ENCODE data around the gene RTP5.

Gene RTP5

DNA sequence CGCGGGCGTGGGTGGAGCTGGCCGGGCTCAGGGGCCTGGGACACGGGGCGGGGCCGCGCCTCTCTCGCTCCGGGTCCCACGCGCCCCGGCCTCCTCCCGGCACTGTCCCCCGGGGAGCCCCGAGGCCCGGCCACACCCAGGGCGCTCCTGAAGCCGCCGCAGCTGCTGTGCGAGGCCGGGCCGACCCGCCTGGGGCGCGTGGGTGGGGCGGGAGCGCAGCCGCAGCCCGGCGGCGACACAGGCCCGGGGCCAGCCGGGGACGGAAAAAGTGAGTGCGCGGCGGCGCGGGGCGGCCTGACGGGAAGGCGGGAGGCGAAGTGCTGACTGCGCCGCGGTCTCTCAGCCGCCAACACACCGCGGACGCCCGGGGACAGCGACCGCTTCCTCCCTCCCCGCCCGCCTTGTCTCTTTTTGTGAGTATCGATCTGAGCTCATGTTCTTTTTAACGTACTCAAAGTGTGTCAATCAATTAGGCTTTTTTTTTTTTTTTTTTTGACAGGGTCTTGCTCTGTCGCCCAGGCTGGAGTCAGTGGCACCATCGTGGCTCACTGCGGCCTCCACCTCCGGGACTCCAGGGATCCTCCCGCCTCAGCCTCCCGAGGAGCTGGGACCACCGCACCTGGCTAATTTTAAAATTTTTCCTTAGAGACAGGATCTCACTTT is 25.3 kb upstream of the RTP5 start:
- no peak for DNase-seq

DNA sequence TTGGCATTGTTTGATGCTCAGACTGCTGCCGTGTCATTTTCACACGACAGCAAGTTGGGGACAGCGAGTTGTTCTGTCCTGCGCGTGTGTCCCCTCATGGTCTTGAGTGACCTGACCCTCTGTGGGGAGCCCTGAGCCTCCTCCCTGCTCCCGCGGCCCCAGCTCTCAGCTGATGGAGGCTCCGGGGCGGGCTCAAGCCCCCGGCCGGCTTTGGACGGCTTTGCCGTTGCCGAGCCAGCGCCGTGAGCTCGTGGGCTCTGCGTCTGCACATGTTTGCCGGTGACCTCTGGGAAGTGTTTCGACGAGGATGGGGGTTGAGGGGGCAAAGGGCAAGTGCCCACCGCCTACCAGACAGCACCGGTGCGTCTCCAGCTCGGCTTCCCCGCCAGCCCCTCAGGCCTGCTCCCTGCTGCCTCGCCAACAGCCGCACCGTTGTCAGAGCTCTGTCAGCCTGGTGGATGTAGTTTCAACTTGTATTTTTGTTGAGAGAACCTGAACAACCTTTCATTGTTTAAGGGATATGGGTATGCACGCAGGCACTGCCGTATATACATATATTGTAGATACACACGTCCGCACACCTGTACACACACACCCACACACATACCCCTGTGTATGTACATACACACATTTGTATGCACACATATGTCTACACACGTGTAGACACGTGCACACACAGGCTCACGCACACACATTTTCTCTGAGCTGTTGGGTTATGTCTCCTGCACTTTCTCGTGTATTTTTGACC is 24.5 kb upstream of the RTP5 start:
- no peak for DNase-seq

DNA sequence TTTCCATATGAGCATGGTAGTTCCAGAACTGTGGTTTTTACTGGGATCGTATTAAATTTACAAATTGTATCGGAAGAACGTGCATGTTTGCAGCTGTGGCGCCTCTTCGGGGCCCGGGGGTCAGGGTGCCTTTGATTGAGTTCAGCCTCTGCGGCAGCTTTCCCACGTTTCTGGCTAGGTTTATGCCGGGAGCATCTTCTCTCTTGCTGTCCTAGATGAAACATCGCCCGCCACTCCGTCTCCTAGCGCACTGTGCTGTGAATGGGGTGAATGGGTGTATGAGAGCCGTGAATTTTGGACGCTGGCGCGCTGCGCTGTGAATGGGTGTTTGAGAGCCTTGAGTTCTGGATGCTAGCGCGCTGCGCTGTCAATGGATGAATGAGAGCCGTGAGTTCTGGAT is 23.1 kb upstream of the RTP5 start:
- DNase-seq = no peak

DNA sequence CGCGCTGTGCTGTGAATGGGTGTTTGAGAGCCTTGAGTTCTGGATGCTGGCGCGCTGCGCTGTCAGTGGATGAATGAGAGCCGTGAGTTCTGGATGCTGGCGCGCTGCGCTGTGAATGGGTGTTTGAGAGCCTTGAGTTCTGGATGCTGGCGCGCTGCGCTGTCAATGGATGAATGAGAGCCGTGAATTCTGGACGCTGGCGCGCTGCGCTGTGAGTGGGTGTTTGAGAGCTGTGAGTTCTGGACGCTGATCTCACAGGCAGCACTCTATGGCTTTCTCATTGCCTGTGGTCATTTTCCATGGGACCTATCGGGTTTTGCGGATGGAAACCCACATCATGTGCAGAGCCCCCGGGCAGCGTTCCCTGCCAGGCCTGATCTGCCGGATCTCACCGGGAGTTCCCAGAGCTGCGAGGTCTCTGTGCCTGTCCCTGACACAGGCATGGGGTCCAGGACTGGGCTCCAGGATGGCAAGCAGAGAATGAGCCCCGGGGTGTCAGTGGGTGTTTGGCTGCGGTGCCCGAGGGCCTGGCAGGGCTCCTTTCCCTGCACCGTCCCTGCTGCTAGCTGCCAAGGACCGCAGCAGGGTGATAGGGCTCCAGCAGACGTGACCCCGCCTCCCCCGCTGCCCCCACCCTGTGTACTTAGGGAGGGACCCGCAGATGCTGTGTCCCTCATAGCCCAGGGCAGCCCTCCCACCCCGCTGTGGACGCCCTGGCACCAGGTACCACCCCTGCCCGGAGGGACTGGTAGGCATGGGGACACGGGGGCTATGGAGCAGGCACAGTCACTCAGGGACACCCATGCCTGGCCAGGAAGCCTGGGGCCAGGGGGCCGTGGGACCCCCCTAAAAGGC is 20.5 kb upstream of the RTP5 start:
- no peak for DNase-seq

DNA sequence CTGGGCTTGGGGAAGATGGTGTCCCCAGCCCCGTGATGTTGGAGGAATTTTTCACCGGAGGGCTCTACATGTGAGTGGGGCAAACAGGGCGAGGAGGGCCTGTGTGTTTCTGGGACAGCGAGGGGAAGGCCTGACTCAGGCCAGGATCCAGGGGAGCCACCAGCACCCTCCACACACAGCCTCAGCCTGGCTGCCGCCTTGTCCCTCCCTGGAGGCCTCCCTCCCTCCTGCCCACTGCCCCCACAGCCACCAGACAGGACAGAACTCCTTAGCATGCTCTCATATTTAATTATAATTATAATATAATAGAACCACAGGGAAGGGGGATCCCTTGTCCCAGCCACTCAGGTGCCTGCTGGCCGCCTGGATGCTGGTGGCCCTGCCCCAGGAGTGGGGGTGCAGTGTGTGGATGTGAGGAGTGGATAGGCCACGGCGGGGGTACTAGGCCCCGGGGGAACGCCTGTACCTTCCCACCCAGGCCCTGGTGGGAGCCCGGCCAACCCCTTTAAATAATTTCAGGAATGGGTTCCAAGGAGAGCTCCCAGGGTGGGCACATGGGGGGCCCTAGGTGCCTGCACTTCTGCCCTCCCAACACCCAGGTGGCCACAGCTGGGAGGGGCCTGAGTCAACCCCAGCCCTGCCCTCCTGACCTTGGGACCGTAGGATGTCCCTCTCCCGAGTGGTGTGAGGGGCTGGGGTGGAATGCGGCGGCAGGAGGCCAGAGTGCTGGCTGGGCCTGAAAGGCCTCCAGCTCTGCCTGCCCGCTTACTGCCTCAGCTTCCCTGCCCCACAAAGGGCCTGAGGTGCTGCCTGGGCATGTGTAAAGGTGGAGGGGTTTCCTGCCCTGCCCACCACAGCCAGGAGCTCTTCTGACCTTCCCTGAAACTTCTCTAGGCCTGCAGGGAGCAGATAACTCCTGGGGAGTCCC is 19.6 kb upstream of the RTP5 start:
- DNase-seq = no peak

DNA sequence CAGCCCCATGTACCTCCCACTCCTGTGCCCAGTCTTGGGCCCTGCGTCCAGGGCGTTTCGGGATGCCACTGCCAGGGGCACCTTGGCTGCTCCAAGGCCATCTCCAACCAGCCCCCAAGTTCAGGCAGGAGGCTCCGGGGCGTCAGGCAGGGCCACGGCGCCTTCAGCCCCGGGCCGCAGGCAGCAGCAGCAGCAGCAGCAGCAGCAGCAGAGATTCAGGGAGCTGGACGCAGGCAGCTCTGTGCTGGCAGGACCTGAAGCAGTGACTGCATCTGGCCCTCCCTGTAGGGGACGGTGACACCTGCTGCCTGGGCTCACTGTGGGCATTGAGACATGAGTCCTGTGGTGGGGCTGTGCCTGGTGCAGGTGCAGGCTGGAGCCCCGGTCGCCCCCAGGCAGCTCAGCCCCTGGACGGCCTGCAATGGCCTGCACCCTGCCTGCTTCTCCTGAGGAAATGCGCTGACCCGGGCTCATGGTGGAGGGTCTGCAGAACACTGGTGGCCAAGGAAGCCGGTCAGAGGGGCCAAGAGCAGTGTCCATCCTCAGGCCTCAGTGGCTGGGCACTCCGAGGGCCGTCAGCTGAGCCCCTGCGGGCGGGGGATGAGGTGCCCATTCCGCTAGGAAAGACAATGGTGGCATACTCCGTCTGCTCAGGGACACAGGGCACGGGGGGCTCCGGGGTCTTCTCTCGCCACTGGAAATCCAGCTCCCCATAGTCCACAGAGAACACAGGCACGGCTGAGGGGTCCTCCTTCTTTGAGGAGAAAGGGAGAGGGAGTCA is 18.8 kb upstream of the RTP5 start:
- DNase-seq = no peak

DNA sequence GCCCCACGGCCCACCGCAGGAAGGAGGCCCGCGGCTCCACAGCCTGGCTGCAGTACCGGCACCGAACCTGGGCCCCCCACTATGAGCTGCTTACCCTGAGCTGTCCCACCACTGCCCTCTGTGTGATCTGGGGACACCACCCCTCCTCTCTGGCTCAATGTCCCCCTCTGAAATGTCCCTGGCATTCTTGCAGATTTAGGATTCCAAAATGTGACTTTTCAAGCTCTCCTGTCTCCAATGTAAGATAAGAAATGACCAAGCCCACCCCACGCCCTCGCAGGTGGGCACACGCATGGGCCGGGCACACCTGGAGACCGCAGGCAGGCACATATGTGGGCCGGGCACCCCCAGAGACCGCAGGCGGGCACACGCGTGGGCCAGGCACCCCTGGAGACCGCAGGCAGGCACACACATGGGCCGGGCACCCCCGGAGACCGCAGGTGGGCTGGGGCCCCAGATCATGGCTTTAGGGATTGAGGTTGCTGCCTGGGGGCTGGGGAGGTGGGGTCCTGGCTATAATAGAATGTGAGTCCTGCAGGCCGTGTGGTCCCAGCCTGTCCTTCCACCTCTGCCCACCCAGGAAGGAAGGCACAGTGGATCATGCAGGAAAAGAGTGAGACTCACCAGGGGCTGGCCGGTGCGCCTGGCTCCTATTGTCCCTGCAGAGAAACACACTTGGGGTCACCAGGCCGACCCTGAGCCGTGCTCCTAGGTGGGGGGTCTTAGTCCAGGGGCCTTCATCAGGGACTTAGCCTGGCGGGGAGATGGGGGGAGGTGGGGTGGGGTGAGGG is 18.0 kb upstream of the RTP5 start:
- no peak for DNase-seq

DNA sequence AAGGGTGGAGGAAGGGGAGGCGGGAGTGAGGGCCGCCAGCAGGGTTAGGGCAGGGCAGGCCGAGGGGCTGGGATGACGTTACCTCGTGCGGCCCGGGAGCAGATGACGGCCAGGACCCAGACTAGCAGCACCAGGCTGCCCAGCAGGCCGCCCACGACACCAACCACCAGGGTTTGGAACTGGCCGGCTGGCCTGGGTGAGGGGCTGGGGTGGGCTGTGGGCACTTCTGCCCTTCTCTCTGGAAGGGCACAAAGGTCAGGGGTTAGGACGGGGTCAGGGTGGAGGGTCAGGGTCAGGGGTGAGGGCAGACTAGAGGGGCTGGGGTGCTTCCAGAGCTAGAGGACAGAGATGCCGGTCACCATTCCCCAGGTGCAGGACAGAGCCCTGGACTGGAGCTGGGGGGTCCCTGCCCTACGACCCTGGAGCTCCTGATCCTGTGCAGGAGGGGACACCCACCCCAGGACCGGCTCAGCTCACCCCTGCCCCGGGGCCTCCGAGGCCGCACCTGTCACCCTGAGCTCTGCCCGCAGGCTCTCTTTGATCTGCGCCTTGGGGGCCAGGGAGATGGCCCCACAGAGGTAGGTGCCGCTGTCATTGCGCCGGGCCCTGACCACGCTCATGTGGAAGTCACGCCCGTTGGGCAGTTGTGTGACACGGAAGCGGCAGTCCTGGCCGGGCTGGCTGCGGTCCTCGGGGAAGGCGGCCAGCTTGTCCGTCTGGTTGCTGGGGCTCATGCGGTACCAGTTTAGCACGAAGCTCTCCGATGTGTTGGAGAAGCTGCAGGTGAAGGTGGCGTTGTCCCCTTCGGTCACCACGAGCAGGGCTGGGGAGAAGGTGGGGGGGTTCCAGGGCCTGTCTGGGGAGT is 17.2 kb upstream of the RTP5 start:
- DNase-seq = no peak

DNA sequence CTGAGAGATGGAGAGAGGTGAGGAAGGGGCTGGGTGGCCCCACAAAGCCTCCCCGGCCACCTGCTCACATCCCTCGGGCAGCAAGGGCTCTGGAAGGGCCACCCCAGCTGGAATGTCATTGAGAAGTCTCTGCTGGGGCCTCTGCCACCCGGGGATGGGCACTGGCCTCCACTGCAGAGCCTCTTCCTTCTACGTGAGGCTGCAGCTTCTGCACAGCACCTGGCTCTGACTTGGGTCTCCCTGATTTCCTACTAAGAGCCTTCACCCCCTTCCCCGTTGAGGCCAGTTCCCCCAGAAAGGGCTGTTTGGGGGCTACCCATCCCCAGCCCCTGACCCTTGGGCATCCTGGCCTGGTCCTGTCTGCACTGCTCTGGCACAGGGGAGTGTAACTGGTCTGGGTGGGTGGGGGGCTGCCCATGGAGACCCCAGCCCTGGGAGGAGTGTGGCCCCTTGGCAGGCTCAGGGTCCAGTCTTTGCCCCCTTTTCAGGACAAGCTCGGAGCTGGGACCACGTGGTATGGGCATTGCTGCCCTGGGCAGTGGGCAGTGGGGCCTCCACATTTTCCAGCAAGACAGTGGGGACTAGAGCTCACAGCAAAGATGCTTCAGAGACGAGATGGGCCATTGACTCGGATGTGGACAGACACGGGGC is 16.4 kb upstream of the RTP5 start:
- no peak for DNase-seq

DNA sequence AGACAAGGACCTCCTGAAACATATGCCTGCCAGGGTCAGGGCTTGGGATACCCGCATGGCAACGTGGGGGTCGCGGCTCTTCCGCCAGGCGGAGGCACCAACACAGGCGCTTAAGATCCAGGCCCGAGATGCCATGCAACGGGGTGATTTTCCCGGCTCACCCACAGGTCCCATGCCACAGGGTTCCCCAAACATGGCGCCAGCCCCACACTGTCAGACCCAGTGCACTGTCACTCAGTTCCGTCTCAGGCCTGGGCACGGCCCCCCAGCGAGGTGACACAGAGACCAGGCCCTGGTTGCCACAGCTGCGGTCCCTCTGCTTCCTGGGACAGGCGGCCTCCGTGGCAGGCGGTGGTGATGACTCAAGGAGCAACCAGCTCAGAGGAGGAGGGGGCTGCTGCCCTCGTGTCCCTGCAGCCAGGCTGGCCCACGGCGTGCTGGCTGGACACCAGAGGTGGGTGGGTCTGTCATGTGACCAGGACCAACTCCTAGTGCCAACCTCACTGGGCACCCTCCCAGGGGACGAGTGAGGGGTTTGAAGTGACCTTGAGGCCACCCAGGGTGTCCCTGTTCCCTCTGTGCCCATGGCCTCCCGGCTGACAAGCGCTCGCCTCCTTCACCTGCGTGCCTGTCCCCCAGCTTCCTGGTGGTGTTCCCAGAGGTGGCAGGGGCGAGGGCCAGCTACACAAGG is 15.7 kb upstream of the RTP5 start:
- DNase-seq = no peak

DNA sequence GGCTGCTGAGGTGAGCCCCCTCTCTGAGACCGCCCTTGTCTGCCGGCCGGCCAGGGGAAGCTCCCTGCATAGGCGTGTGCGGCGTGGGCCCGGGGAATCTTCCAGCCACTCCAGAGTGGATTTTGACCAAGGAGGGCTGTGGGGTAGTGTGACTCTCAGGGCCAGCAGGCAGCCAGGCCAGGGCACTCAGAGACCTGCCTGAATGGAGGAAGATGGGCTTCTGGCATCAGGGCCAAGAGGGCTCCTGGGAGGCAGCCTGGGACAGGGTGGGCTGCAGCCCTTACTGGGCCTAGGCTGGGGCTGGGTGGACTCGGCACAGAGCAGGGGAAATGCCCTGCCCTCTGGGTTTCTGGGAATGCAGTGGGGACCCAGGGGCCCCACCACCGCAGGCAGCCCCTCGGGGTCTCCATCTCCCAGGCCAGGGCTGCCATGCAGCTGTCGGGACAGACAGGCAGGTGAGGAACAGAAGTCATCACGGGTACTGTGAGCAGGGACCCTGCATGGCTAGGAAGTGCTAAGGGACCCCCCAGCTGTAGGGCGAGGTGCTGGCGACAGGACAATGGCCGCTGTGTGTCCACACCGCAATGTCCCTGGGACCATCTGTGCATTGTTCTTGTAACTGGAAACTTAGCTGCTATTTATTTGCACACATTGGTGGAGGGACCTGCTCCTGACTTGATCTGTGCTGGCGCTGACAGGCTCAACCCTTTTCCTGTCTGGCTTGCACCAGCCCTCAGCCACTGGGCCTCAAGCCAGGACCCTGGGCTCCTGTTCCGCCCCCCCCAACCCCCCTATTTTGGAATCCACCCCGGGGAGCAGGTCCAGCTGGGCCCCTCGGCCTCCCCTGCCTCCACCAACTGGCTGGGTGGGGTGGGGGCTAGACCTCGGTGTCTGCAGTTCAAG is 14.9 kb upstream of the RTP5 start:
- DNase-seq = no peak

DNA sequence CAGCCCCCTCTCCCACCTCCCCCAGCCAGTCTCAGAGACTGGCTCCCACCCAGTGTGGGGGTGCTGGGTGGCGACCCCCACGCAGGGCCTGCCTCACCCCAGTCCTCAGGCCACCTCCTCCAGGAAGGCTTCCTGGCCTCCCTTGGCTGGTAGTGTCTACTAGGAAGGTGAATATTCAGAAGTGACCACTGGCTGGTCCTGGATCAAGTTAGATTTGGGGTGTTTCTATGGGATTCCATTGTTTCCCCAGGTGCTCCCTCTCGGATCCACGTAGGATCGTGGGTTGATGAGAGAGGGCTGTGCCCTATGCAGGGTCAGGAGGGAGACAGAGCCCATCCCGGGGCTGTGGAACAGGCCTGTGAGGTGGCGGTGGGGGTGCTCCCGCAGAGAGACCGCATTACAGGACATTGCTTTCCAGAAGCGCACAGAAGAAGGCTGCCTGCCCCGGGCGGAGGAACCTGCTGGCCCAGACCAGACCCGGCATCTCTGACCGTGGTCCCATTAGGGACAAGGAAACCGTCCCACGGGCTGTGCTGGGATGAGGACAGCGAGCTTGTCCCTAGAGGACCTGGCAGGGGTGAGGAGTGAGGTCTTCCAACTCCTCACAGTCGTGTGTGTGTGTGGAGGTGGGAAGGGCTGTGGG is 14.2 kb upstream of the RTP5 start:
- DNase-seq = no peak

DNA sequence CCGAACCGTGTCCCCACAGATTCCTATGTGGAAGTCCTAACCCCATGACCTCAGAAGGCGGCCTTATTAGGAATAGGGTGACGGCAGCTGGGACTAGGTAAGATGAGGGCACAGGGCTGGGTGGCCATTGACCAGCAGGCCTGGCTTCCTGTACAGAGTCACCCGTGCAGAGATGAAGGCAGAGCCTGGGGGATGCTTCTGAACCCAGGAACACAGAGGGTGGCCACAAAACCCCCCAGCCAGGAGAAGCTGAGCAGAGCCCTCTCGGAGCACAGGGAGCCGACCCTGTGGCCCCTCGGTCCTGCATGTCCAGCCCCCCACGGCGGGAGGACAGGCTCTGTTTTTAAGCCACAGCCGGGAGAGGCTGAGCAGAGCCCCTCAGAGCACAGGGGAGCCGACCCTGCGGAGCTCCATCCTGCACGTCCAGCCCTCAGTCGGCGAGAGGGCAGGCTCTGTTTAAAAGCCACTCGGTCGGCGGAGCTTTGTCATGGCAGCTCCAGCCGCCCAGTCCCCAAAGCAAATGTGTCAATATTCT is 13.6 kb upstream of the RTP5 start:
- no peak for DNase-seq

DNA sequence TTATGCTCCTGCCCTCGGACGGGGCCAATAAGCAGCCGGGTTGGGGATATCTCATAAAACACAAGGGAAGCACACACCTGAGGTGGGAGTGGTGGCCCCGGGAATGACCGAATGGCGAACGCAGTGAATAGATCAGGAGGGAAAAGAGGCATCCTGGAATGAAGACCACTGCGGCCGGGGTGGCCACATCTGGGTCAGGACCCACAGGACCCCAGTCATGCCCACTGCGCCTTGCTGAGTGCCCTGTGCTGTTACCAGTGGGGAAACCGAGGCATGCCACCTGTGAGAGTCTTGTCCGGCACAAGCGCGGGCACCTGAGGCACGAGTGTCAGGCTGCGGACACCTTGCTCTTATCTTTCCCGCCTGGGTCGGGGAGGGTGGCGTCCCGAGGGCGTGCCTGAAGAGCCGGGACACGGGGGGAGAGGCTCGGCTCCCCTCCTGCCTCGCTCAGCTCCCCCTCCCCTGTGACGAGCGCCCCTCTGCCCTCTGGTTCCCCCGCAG is 12.4 kb upstream of the RTP5 start:
- no peak for DNase-seq

DNA sequence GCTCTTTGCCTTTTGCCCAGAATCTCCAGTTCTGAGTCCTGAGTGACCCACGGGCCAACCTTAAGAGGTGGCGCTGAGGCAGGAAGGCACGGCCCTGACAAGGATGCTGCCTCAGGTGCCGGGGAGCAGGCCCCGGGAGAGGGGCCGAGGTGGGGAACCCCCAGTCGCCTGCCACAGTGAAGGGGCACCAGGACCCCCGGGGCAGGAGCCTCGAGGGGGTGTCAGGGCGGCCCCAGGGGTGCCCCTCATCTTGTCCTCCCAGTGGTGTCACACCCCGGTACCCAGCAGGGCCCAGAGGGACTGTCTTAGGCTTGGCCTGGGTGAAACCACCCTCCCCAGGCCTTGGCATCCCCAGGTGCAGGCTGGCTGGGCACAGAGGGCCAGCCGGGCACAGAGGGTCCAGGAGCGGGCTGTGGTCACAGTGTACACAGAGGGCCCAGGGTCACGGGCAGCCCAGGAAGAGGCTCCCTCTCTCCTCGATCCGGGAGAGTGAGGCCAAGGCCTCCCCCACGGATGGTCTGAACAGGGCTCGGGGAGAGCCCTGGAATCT is 11.9 kb upstream of the RTP5 start:
- DNase-seq = no peak

Measured in NCI-H446 treated with DMSO at 0.1 percent for 48 hours (cell line).